ENCODE data around the gene TCF7L1.

The TCF7L1 gene

DNA sequence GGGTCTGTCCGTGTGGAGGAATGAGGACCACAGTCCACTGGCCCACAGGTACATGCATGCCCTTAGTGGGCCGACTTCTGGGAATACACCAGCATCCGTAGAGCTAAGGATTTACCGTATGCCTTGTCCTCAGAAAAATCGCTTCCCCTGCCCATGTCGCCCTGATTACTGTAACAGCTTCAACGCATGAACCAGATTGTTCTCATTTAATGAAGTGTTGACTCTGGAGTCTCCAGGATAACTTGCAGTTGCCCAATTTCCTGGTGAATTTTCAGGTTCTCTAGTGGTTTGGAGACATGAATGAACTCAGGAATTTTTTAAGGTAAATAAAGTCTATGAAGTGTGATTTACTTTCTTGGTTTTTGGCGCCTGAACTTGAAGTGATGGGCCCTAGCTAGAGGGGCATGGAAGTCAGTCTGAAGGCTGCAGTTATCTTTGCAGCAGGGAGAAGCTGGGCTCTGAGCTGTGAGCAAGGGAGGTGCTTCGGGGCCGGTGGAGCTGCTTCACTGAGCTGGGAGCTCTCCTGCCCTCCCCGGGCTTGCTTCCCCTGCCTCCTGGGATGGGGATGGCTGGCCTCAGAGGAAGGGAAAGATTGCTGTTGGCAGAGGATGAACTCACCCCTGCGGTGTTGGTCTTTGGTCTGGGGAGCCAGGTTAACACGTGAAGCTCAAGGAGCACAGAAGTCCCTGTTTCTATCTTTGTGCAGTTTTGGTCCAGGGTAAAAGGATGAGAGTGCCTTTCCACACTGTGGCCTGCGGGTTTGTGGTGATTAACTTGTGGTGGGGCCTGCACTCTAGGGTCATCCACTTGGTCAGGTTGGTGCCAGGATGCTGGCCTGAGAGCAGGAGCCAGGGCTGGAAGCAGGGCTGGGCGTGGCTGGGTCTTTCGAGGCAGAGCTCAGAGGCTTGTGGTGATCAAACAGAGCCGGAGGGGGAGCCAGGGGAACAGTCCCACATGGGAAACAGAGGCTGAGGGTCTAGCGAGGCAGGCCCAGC, 28.1 kb downstream of the TCF7L1 start:
- in situ Hi-C loops (cut with MboI; ENCODE audit: low sequenced_read_pairs), result no loop called here

DNA sequence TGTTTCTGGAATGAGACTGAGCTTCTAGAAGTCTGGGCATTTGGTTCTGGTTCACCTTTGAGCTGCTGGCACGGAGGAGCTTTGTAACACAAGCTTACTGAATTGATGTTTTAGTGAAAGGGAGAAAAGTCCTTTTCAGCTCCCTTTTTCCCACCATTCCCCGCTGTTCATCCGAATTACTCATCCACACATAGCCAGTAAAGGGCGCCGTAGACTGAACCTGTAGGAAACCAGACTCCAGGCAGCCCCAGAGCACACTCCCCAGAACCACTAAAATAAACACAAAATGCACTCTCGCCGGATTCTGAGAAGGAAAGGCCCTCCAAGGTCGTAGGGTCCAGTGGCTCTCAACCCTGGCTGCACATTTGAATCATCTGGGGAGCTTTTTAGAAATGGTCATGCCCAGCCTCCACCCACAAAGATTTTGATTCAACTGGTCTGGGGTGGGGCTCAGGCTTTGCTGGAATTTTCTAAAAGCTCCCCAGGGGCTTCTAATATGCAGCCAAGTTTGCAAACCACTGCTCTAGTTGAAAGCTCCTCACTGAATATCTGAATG, 29.6 kb downstream of the TCF7L1 start:
- in situ Hi-C loops (cut with MboI; ENCODE audit: low sequenced_read_pairs), result no loop called here

DNA sequence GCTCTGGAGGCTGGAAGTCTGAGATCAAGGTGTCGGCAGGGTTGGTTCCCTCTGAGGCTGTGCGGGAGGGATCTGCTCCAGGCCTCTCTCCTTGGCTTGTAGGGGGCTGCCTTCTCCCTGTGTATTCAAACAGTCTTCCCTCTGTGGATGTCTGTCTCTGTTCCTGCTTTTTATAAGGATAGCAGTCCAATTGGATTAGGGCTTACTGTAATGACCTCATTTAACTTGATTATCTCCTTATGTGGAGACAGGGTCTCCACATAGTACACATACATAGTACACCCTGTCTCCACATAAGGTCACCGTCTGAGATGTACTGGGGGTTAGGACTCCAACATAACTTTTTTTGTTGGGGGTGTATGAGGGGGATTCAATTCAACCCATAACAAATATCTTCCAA, 30.5 kb downstream of the TCF7L1 start:
- in situ Hi-C loops (cut with MboI; ENCODE audit: low sequenced_read_pairs), result no loop called here

DNA sequence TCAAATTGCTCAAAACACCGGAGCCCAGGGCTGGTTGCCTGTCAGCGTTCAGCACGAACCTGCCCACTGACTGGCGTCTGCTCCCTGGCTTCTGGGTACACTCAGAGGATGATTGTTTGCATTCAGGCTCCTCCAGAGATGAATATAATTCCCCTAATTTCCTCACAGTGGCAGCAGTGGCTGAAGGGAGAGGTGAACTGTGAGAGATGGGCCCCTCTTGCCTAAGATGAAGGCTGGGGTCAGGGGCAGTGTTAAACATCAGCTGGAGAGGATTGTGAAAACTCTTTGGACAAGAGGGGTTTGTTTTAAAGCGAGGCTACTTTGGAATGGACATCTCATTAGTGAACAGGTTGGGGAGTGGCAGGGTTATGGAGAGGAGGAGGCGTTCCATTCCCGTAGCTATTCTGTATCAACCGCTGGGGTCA, 31.0 kb downstream of the TCF7L1 start:
- in situ Hi-C loops (cut with MboI; ENCODE audit: low sequenced_read_pairs), result no loop called here

DNA sequence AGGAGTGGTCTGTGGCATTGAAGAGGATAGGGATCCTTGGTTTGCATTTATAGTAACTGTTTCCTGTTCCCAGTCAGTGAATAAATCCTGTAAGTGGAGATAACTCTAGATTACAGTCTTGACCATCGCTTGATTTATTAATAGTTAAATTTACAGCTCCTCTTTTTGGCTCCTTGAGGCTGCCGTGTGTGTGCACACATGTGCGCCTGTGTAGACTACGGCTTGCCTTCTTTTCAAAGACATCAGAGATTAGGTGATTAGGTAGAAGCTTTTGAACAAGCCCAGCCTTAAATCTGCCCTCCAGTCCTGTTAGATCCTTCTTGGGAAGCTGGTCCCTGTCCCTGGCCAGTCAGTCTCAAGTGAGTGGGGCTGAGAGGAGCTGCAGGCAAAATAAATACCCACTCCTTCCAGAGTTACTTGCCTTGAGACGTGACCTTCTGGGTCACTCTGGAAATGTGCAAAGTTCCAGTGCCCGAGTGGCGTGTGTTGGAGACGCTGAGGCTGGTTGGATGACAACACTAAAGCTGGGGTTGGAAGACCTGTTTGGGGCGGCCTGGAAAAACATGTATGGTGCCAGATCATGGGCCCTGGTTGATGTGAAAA, 32.0 kb downstream of the TCF7L1 start:
- in situ Hi-C loops (cut with MboI; ENCODE audit: low sequenced_read_pairs), result no loop called here

DNA sequence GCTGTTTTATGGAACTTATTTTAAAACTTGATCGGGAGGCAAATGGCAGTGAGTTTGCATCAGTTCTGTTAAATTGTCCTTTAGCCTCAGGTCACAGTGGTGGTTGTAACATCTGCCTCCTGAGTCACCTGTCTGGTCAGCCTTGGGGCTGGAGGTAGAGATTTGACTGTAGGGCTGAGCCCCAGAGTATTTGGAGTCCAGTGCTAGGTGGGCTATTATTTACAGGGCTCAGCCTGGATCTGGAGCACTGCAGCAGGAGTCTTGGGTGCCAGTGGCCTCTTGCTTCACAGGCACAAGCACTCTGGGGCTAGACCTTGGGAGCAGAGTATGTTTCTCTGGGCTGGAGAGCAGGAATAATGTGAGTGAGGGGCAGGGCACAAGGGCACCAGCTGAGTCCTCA, 32.8 kb downstream of the TCF7L1 start:
- in situ Hi-C loops (cut with MboI; ENCODE audit: low sequenced_read_pairs), result no loop called here

DNA sequence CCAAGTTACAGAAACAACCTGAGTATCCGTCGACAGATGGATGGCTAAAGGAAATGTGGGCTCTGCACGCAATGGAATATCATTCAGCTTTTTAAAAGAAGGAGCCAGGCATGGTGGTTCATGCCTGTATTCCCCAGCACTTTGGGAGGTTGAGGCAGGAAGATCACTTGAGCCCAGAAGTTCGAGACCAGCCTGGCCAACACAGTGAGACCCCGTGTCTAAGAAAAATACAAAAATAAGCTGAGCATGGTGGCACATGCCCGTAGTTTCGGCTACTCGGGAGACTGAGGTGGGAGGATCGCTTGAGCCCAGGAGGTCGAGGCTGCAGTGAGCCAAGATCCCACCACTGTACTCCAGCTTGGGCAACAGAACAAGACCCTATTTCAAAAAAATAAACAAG, 34.3 kb downstream of the TCF7L1 start:
- in situ Hi-C loops (cut with MboI; ENCODE audit: low sequenced_read_pairs), result no loop called here

DNA sequence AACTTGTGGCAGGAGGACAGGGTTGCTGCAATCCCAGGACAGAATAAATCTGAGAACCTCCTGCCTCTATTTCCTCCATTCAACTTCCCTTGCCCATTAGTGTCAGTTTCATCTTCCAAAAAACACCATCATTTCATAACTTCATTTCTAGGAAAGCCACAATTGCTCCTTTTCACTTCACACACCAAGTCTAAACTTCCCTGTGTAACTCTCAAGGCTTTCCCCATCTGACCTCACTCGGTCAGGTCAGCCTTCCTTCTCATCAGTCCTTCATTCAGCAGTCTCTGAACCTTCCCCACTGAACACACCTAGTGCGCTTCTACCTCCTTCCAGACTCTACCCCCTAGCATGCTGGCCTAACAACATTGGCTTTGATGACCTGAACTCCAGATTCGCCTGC, 35.8 kb downstream of the TCF7L1 start:
- in situ Hi-C loops (cut with MboI; ENCODE audit: low sequenced_read_pairs), result no loop called here

DNA sequence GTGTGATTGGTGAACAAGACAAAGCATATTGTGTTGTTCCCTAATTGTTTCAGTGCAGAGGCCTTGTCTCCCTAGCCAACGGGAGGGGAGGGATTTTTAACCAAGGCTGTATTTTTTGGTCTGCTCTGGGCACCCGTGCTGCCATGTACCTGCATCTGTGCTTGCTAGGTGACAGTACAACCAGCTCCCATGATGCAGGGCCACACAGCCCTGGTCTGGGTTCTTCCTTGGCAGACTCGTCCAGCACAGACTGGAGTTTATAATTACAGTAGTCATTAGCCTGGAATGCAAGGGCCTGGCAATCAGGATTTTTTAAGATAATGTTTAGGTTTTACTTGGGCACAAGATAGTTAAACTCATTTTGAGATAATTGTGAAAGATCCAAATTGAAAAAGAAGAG, 36.4 kb downstream of the TCF7L1 start:
- in situ Hi-C loops (cut with MboI; ENCODE audit: low sequenced_read_pairs), result no loop called here

DNA sequence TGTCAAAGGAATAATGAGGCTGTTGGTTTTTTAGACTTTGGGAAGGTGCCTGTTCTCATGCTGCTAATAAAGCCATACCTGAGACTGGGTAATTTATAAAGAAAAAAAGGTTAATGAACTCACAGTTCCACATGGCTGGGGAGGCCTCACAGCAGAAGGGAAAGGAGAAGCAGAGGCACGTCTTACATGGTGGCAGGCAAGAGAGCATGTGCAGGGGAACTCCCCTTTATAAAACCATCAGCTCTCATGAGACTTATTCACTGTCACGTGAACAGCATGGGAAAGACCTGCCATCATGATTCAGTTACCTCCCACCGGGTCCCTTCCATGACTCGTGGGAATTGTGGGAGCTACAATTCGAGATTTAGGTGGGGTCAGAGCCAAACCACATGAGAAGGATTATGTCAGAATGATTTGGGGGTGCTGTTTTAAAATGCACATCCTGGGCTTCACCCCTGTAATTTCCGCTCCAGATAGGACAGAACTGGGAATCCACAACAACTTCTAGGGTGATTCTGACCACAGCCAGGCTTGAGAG, 37.8 kb downstream of the TCF7L1 start:
- in situ Hi-C loops (cut with MboI; ENCODE audit: low sequenced_read_pairs), result no loop called here

DNA sequence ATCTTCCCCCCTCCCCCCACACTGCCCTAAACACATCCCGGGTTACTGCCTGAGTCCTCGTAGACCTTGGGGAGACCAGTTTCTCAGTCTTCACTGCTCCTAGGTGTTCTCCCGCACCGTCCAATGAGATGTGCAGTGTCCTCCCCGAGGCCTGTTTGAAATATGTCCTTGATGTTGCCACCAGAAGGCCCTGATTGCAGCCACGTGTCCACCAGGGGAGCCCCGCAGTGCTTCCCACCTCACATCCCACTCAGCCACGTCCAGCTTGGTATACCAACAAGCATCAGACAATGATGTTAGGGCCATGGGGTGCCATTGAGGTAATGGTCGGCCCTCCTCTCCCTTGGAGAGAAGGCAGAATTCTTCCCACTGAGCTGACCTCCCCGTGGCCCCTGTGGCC, 38.7 kb downstream of the TCF7L1 start:
- in situ Hi-C loops (cut with MboI; ENCODE audit: low sequenced_read_pairs), result no loop called here

DNA sequence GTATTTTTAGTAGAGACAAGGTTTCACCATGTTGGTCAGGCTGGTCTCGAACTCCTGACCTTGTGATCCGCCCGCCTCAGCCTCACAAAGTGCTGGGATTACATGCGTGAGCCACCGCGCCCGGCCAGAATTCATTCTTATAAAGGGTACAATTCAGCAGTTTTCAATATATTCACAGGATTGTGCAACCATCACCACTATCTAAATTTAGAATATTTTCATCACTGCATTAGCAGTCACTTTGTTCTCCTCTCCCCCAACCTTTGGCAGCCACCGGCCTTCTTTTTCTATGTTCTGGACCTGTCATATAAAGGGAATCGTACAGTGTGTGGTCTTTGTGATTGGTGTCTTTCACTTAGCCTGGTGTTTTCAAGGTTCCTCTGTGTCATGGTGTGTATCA, 40.7 kb downstream of the TCF7L1 start:
- in situ Hi-C loops (cut with MboI; ENCODE audit: low sequenced_read_pairs), result no loop called here

DNA sequence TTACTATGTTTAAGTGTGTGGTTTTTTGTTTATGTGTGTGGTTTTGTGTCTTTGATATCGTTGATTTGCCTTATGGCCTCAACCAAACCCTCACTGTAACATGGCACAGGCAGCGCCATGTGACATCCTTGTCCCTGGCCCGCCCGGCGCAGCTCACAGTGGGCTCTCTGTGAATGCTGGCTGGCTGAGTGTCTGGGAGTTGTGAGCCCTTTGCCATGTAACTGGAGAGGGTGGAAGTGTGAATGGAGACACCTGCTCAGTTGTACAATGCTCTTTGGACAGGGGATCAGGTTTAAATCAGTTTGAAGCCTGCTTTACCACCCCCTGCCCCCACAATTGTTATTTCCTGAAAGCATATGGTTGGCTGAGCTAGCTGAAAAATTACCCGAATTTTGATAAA, 41.8 kb downstream of the TCF7L1 start:
- in situ Hi-C loops (cut with MboI; ENCODE audit: low sequenced_read_pairs), result no loop called here

DNA sequence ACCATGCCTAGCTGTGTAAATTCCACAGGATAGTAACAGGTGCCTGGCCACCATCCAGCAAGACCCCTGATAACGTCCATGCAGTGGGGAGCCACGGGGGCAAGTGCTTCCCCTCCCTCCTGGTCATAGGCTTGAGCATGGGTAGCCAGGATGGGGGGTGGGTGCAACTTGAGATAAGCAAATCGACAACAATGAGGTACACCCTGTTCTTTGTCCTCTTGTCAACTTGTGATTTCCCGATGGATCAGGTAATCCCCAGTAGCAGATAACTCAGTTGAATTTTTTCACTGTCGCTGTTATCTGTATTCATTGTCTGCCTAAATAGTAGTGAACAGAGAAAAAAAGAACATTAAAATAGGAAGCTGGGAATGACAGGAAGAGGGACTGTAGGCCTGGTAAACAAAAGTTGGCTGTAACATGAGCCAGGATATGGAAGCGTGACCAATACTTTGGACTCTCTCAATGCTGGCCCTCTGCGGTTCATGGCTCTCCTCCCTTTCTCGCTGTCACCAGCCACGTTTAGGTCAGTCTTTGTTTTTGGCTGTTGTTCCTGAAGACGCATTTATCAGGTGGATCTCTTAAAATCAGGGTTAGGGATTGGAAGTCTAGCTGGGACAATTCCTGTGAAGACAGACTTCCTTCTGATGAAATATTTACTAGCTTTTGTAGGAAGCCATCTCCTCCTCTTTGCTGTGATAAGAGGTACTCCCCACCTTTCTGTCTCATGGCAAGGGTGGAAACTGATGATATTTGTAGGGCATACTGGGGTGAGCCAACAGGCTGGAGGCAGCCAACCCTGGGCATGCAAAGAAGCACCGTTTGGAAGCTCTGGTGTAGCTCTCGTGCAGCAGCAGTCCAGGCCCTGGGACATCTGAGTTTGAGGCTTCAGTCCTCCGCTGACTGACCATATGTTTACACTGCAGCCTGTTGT, 42.4 kb downstream of the TCF7L1 start:
- in situ Hi-C loops (cut with MboI; ENCODE audit: low sequenced_read_pairs), result no loop called here

DNA sequence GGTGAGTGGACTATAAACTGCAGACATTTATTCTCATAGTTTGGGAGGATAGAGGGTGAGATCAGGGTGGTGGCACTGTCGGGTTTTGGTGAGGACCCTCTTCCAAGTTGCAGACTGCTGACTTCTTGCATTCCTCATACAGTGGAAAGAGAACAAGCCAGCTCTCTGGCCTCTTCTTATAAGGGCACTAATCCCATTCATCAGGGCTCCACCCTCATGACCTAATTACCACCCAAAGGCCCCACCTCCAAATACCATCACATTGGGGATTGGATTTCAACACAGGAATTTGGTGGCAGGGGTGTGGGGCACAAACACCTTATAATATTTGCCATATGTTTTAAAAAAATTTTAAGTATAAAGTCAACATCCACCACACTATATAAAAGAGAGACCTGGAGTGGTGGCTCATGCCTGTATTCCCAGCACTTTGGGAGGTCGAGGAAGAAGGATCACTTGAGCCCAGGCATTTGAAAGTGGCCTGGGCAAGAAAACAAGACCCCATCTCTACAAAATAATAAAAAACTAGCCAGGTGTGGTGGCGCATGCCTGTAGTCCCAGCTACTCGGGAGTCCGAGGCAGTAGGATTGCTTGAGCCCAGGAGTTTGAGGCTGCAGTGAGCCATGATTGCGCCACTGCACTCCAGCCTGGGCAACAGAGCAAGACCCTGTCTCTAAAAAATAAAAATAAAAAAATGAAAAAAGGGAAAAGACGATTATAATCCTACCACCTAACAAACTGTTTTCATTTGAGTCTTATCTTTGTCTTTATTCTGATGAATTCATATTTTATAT, 44.0 kb downstream of the TCF7L1 start:
- in situ Hi-C loops (cut with MboI; ENCODE audit: low sequenced_read_pairs), result no loop called here

DNA sequence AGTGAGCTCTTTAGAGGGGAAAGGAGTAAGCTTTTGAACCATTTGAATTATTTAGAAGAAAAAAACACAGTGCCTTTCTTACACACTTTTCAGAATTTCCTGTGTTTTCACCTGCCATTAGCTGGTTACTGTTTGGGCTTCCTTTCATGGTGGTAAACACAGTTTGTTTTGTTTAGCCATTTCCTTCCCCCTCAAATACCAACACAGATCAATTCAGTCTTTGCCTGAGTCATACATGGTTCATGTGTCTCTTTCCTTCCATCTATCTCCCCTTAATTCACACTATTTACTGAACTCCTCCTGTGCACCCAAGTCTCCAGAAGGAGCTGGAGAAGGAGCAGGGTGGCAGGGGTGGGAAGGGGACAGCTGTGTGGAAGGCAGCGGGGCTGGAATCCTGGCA, 45.0 kb downstream of the TCF7L1 start:
- in situ Hi-C loops (cut with MboI; ENCODE audit: low sequenced_read_pairs), result no loop called here

DNA sequence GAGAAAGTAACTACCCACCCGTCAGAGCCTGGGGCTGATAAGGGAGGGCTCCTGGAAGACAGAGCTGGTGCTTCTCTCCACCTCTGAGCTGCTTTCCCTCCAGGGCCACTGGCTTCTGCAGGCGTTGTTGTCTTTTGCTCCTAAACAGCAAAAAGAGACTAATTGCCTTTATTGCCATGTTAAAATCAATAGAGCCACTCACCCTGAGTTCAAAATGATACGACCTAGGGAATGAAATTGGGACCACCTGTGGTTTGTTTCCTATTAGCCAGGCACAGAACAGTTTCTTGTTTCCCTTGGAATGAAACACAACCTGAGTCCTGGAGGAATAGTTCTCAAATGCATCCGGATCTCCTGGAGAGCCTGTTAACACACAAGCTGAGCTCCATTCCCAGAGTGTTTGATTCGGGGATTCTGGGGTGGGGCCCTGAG, 45.8 kb downstream of the TCF7L1 start:
- in situ Hi-C loops (cut with MboI; ENCODE audit: low sequenced_read_pairs), result no loop called here

DNA sequence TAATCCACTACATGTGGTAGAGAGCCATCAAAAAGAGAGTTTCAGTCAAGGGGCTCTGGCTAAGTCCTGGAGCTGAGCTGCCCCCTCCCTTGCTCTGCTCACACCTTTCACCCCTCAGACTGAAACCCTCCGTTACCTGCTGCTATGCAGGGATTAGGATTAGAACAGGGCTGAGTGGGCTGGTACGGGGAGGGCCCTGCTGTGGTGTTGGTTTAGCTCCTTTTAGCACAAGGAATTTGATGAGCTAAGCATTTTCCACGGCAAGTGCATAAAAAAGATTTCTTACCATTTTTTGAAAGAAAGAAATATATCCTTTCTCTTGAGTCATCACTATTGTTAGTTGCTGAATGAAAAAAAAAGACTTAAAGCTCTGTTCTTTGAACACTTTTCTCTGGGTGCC, 46.3 kb downstream of the TCF7L1 start:
- in situ Hi-C loops (cut with MboI; ENCODE audit: low sequenced_read_pairs), result no loop called here

DNA sequence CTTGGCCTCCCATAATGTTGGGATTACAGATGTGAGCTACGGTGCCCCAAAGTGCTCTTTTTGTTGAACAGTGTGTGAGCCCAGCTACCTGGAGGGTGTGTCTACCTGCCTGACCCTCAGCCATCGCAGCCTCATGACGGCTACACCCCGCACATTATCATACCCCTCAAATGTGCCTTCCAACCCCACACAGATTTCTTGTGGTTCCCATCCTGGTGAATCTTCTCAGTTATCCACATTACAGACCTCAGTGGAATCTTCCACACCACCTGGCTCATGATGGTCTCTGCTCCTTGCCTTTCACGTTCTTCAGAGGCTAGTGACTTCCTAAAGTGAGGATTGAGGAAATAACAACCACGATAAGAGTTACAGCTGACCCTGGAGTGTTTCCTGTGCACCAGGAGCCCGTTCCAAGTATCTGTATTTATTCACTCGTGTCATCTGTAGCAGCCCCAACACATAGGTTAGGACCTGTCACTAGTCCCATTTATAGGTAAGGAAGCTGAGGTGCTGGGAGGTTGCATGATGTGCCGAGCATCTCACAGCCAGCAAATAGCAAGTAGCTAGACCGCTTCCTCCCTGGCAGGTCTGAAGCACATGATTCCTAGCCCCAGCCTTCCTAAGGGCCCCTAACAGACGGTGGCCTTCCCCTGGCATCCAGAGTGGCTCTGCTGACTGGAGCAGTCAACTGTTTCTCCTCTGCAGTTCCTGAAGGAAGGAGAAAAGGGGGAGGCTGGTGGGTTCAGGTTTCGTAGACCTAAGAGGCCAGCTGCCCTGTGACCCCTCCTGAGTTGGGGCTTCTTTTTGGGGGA, 47.3 kb downstream of the TCF7L1 start:
- in situ Hi-C loops (cut with MboI; ENCODE audit: low sequenced_read_pairs), result no loop called here
